GM18858 (cell line): Measurements from ENCODE around the gene CCNY.
"Not testable (repeated sequence)": the region's sequence is repeated elsewhere in the genome, so short reads cannot be mapped to it uniquely, and the experiment has no call there.

Source experiments
- ATAC-seq: cut with Tn5 transposase; IDR thresholded peaks from one replicate; pipeline ENCODE4 v1.9.1; 2021; ENCODE audit not compliant: unreplicated experiment

CCNY gene

DNA sequence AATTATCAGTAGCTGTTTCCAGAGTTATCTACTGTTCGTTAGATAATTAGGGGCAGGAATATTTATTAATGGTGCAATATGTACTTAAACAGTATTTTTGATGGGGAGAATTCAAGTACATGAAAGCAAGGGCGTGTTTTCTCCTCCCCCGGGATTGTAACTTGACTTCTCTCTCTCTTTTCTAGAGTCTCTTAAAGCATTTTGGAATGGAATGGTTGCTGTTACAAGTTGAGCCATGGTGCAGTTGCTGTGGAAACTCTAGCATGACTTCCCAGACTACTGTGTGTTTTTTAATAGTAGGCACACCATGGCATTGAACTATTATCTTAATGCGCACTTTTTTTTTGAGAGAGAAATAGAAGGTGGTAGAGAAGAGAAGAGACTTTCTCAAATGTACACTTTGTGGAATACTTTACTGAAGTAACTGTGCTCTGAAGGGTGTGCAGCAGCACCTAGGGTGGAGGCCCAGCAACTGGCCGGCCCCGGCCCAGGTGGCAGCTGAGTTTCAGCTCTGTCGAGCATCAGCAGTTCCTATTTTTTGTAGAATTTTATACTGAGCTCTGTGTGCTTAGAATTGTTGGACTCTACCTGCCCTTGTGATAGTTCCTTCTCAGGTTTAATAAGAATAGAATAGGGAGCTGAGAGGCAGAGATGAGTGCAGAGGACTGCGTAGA, 64.4 kb downstream of the CCNY start:
- no peak for ATAC-seq

DNA sequence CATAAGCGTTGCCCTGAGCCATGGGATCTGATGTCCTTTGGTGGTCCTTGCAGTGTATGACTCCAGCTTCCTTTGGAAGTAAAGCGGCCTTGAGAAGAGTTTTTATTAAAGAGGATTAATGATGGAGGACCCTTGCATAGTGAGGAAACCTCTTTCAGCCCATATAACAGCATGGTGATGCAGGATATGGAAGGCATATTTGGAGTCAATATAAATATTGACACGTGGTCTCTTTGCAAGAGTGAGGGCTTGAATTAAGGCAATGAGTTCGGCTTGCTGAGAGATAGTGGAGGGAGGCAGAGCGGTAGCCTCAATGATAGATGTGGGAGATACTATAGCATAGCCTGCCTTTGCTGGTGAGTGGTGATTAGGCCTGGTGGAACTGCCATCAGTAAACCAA, 67.2 kb downstream of the CCNY start:
- not testable (repeated sequence) for ATAC-seq

DNA sequence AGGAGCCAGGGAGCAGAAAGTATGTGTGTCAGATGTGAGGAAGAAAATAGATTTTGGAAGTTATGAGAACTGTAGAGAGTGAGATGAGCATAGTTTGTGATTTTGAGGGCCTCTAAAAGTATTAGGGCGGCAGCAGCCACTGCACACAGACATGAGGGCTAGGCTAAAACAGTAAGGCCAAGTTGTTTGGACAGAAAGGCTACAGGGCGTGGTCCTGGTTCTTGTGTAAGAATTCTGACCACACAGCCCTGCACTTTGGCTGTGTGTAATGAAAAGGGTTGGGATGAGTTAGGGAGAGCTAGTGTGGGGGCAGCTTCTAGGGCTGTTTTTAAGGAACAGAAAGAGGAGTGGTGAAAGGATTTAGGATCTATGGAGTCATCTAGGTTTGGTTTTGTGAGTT, 67.8 kb downstream of the CCNY start:
- ATAC-seq, result not testable (repeated sequence)

DNA sequence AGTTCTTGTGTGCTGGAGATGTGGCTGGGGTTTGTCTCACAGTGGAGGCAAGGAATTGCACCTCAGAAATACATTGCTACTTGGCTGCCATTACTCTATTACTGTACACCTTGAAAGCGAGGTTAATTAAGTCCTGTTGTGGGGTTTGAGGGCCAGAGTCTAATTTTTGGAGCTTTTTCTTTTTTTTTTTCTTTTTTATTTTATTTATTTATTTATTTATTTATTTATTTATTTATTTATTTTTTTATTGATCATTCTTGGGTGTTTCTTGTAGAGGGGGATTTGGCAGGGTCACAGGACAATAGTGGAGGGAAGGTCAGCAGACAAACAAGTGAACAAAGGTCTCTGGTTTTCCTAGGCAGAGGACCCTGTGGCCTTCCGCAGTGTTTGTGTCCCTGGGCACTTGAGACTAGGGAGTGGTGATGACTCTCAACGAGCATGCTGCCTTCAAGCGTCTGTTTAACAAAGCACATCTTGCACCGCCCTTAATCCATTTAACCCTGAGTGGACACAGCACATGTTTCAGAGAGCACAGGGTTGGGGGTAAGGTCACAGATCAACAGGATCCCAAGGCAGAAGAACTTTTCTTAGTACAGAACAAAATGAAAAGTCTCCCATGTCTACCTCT, 69.8 kb downstream of the CCNY start:
- ATAC-seq, result not testable (repeated sequence)

DNA sequence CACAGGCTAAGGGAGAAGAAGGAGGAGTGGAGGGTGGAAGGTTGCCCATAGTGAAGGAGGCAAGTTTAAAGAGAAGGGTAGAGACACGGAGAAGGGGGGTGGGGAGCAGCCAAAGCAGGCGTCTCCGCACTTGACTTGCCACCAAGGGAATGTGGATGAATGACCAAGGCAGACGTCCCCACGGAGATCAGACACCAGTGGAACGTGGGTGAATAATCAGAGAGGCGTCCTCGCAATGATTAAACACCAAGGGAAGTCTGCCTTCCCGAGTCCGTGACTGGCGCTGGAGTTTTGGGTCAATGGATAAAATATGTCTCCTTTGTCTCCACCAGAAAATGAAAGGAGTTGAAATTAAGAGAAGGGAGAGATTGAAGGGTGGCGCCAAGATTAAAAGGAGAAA, 71.4 kb downstream of the CCNY start:
- not testable (repeated sequence) for ATAC-seq

DNA sequence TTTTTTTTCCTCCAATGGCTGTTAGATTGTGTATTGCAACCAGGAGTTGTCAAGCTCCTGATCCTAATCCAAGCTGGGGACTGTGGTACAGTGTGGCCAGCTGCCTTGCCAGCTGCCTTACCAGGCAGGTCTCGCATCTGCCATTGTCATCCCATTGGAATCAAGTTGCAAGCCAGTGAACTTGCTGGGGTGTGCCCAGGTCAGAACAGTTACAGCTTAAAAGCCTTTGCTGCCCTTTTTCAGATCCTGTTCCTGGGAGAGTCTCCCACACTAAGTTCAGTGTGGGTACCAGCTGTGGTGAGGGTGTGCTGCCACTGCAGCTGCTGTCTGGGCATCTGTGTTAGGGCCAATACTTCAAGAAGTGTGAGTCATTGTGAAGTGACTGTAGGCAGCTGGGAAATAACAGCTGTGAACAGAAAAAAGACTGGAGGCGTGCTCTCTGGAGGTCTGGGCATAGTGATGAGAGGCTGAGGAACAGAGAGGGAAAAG, 72.8 kb downstream of the CCNY start:
- peak; percentile 87 for ATAC-seq

DNA sequence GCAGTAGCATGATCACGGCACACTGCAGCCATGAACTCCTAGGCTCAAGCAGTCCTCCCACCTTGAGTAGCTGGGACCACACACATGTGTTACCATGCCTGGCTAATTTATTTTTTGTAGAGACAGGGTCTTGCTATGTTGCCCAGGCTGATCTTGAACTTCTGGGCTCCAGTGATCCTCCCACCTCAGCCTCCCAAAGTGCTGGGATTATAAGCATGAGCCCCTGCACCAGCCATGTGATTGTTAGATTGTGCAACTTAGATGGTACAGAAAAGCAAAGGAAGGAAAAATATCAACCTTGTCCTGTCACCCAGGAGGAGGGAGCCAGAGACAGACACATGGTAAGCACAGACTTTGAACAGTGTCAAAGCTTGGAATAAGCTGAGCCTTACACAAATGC, 73.5 kb downstream of the CCNY start:
- ATAC-seq, result no peak

DNA sequence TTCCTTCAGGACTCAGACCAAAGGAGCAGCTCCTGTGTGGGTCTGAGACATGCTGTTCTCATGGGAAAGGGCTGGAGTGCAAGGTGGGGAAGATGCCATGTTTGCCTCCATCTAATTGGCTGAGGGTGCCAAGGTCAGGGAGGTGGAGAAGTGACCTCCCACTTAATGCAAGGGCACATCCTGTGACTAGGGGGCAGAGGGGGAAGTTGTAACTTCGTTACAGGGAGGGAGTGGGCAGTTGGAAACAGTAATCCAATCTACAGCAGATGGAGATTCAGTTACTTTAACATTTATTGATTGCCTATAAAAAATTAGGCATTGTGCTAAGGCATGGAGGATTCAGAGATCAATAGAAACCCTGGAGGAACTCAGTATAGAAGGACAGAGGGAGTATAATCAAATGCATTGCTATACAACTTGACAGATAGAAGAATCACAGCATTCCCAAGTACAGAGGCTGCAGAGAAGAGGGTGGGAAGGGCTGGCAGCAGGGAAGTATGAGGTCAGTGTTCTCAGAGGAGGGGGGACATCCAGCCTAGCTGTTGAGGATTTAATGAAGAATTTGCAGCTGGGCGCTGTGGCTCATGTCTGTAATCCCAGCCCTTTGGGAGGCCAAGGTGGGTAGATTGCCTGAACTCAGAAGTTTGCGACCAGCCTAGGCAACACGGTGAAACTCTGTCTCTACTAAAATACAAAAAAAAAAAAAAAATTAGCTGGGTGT, 75.9 kb downstream of the CCNY start:
- no peak for ATAC-seq

DNA sequence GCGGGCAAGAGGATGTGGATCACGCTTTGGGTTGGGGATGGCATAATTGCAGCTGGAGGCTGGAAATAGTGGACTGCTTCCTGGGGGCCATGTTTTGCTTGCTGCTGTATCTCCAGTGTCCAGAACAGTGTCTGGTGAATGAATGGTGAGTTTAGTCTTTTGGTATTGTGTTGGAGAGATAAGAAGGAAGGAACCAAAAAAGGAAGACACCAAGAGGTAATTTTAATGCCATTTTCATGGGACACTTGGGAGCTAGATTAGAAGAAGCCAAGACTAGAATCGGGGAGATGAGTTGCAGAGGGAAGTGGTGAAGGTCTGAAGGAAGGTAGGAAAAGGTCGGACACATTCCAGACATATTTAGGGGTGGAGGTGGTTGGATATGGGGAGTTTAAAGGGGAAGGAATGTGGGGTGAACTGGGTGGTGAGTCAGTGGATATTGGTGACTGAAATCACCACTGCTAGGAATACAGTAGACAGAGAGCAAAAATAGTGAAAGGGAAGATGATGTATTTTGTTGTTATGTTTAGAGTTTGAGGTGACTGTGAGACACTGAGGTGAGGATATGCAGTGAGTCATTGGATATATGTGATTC, 76.7 kb downstream of the CCNY start:
- ATAC-seq, result no peak

DNA sequence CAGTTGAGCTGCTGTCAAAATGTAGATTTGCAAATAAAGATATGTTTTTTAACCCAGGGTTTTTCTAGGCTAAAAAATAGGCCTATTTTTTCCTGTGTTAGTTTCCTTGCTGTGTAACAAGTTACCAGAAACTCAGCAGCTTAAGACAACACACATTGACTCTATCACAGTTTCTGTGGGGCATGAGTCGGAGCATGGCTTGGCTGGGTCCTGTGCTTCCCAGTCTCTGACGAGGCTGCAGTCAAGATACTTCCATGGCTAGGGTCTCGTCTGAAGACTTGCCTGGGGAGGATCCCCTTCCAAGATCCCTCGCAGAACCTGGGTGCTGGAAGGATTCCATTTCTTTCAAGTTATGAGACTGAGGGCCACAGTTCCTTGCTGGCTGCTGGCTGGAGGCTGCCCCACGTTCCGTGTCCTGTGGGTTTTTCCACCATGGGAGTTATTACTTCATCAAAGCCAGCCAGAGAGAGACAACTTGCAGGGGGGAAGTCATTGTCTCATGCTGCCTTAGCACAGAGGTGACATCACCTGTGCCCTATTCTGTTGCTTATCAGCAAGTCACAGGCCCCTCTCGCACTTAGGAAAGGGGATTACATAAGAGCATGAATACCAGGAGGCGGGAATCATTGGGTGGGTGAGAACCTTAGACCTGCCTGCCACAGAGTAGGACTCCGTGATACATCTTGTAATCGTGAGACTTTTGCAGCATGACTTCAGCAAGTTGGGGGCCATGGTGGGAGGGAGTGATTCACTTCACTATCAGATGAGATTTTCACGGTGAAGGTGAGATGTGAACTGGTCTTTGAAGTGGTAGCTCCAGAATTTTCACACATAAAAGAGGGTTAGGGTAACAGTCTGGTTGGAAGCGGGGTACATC, 77.9 kb downstream of the CCNY start:
- ATAC-seq, result no peak

DNA sequence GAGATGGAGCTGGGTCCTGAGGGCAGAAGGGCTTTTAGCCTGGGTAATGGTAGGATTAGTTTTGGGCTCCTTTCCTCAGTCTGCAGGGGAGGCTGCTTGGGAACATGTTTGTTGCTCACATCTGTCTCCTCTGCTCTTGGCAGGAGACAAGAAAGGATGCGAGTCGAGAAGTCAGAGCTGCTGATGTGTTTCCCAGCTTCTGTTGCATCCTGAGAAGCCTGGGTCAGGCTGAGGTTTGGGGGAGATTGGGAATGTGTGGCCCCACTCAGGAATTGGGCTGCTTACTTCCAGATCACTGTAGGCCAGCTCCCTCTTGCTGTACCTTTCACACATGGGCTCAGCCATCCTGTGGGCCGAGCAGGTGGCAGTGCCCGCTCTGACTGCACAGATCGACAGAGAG, 79.2 kb downstream of the CCNY start:
- ATAC-seq, result no peak

DNA sequence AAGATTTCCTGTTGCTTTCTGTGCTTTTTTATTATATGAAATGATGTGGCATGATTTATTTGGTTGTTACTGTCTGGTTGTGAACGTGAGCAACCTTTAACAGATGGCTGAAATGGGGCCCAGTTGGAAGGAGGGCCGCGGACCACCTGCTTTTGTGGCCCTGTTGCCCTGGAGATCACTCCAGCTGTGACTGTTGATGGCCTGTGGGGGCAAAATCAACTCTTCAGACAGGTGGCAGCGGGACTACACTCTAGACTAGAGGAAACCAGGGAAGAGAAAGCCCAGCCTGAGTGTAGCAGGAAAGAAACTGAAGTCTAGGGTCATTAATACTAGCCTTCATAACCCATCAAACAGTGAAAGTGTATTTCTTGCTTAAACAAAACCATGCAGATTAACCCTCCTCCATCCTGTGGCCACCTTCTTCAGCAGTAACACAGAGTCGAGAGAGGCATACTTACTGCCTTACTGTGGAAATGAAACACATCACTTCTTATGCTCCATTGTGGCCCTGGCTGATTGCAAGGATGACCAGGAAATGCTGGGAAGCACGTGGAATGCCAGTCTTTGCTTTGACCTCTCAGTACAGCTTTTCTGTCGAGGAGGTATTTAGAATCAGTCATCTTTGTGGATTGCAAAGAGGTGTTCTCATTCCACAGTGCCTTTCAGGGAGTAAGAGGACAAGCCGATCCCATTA, 80.5 kb downstream of the CCNY start:
- no peak for ATAC-seq

DNA sequence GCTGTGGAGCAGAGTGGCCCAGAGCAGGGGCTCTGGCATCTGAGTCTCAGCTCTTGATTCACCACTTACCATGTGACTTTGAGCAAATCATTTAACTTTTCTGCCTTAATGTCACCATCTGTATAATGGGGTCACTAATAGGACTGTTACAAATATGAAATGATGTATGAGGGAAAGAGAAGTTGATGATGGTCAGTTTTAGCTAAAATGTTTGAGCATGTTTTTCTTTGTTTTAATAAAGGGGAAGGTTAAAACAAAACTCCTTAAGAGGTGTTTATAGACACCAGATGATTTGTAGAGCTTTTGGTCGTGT, 81.0 kb downstream of the CCNY start:
- no peak for ATAC-seq

DNA sequence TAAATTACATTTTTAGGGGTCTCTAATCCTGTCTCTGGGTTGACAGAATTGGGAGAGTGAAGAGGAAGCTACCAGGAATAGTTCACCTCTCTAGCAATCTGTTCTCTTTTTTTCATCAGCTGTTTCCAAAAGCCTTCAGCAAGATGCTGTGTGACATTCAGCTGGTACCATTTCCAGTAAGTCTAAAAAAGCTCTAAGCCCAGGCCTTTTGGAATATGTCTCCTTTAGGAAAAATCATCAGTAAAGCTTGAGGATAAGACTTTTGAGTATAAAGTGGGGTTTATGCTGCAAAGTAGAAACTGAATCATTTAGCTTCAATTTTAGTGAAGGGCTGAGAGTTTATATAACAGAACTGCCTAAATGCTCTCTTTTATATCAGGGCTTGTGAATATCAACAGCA, 81.5 kb downstream of the CCNY start:
- ATAC-seq, result no peak

DNA sequence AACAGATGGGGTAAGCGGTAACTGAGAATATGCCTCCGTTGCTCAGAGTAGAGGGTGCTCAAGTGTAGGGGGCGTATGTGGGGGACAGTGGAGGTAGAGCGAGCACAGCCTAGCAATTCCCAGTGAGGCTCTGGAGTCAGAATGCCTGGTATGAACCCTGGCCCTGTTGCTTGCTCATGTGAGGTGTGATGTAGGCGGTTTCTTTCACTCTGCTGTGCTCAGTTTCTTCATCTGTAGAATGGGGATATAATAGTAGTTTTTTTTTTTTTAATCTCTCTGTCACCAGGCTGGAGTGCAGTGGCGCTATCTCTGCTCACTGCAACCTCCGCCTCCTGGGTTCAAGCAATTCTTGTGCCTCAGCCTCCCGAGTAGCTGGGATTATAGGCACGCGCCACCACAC, 82.3 kb downstream of the CCNY start:
- ATAC-seq, result not testable (repeated sequence)

DNA sequence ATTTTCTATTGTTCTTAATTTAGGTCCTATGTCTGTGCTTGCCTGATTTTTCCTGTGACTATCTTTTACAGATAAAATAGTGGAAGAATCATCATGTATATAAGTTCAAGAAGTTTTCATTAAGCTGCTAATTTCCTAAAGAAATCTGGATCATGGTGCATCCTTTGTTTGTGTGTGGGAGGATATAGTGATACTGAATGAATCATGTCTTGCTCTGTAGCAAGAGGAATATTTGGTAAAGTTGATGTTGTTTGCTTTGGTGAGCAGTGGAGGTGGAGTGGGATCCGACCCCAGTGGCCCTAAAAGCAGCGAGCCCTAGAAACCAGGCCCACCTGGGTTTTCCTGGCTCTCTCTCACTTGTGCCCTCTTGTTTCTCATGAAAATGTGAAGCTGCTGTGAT, 83.7 kb downstream of the CCNY start:
- ATAC-seq, result no peak

DNA sequence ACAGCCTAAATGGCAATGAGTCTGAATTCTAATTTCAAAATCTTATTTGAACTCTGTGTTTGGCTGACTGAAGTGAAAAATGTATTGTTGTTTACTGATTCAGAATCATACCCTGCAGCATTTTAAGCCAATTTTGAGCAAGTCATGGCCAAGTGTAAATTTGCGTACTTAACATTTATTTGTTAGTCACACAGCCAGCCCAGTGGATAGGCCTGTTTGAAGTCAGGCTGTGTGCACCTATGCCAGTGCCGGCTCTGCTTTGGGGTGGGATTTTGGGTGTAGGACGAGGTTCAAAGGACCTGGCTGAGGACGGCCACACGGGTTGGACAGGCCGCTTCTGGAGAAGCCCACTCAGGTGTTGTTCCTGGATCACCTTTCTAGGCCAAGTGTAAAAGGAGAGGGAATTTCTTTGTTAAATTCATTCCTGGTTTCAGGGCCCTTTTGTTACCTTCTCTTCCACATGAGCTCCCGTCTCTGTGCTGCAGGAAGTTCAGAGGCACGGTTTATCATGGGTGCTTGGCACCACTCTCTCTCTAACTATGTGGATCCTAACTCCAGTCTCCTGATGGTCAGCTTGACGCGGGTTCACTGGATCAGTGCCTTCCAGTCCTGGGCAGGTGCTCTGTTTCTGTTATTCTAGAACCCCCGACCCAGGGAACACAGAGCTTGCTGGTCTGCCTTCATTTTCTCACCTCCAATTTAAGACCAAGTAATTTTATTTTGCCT, 84.7 kb downstream of the CCNY start:
- no peak for ATAC-seq

DNA sequence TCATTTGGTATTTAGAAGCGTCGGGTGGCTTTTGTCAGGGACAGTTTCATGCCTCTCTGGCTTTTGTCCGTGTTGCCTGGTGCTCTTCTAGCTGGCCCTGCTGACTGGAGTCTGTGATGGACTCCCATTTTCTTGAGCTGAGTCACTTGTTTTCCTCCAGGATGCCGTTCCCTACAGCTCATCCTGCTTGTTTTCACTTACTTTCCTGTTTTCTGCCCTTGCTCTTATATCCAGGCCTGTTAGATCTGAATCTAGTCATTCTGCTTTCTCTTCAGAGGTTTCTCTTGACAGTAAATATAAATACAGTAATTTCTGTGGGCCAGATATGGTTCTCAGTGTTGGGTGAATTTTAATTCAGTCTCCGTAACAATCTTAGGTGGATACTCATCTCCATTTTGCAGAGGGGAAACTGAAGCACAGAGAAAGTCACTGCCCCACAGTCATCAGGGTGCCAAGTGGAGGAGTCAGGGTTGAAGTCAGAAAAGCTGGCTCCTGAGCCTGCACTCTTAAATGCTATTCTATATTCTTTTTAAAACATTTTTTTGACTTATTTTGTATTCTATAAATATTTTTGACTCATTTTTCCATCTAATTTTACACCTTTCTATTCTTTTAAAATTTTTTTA, 85.4 kb downstream of the CCNY start:
- no peak for ATAC-seq

DNA sequence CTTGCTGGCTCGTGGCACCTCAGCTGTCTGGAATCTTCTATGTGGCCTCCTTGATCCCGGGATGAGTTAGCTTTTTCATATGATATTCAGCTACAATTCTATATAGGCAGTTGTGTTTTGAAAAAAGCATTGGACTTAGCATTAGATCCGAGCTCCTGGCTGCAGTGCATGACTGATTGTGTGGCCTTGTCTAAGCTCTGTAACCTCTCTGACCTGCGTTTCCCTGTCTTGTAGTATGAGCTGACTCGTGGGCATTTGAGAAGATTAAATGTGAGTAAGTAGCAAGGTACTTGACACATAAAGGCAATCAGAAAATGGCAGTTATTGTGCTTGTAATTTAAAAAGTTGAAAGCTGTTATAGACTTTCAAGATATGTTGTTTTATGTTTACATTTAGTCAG, 85.9 kb downstream of the CCNY start:
- ATAC-seq, result no peak
